OCI-LY1 (cell line): ENCODE results near the gene LNP1.

Source experiments
- H2AFZ ChIP-seq: fragments of 200-600 bp; sonication (generic), shearing (Covaris generic); 2 replicates; pipeline ENCODE4 v1.6.0; 2014; ENCODE audit warnings: antibody characterized with exemption, mild to moderate bottlenecking, low read length
- H3F3A ChIP-seq: fragments of 200-600 bp; sonication (generic), shearing (Covaris generic); 2 replicates; pipeline ENCODE4 v1.6.0; 2014; ENCODE audit warnings: mild to moderate bottlenecking, antibody characterized with exemption, low read length, moderate library complexity; ENCODE audit not compliant: insufficient read depth
- H3K27ac ChIP-seq: fragments of 200-600 bp; sonication (generic); 2 replicates; pipeline ENCODE4 v1.5.1; 2014; ENCODE audit warnings: low read length, mixed run types, mild to moderate bottlenecking, low read depth; ENCODE audit not compliant: poor library complexity, severe bottlenecking
- H3K27me3 ChIP-seq: fragments of 200-600 bp; sonication (generic); 2 replicates; pipeline ENCODE4 v1.6.0; 2014; ENCODE audit warnings: antibody characterized with exemption, mild to moderate bottlenecking, low read length, moderate library complexity; ENCODE audit not compliant: insufficient read depth
- H3K36me3 ChIP-seq: fragments of 200-600 bp; sonication (generic); 2 replicates; pipeline ENCODE4 v1.6.1; 2014; ENCODE audit warnings: mild to moderate bottlenecking, antibody characterized with exemption, low read length, moderate library complexity, mixed read lengths; ENCODE audit not compliant: insufficient read depth
- H3K4me1 ChIP-seq: fragments of 200-600 bp; sonication (generic); 2 replicates; pipeline ENCODE4 v1.5.1; 2014; ENCODE audit warnings: mild to moderate bottlenecking, low read length, moderate library complexity; ENCODE audit not compliant: insufficient read depth, severe bottlenecking
- H3K4me2 ChIP-seq: fragments of 200-600 bp; sonication (generic), shearing (Covaris generic); 2 replicates; pipeline ENCODE4 v1.6.1; 2014; ENCODE audit warnings: low read length
- H3K4me3 ChIP-seq: fragments of 200-600 bp; sonication (generic); 2 replicates; pipeline ENCODE4 v1.5.1; 2014; ENCODE audit warnings: low read length, low read depth, mild to moderate bottlenecking, mixed read lengths; ENCODE audit not compliant: poor library complexity, severe bottlenecking
- H3K79me2 ChIP-seq: fragments of 200-600 bp; shearing (Covaris generic); 2 replicates; pipeline ENCODE4 v1.6.1; 2016; ENCODE audit warnings: mixed run types, low read length, mixed read lengths; ENCODE audit not compliant: insufficient read depth
- H3K9ac ChIP-seq: fragments of 200-600 bp; sonication (generic), shearing (Covaris generic); 2 replicates; pipeline ENCODE4 v1.6.1; 2014; ENCODE audit warnings: mild to moderate bottlenecking, low read length, mixed read lengths
- H3K9me2 ChIP-seq: fragments of 200-600 bp; sonication (generic), shearing (Covaris generic); 2 replicates; pipeline ENCODE4 v1.6.1; 2014; ENCODE audit warnings: low read depth, mild to moderate bottlenecking, low read length, mixed read lengths
- H3K9me3 ChIP-seq: fragments of 200-600 bp; shearing (Covaris generic); 2 replicates; pipeline ENCODE4 v1.6.1; 2014; ENCODE audit warnings: low read length, mixed read lengths
- H4K20me1 ChIP-seq: fragments of 200-600 bp; sonication (generic), shearing (Covaris generic); 2 replicates; pipeline ENCODE4 v1.6.0; 2016; ENCODE audit warnings: mild to moderate bottlenecking, low read length; ENCODE audit not compliant: insufficient read depth
- CTCF ChIP-seq: fragments of 200-600 bp; sonication (generic), shearing (Covaris generic); IDR thresholded peaks from 2 replicates; pipeline ENCODE4 v1.5.1; 2017; ENCODE audit warnings: mild to moderate bottlenecking, antibody characterized with exemption, low read length, moderate library complexity, mixed read lengths
- EZH2 ChIP-seq: fragments of 200-600 bp; sonication (generic), shearing (Covaris generic); IDR thresholded peaks from 2 replicates; pipeline ENCODE4 v1.8.0; 2017; ENCODE audit warnings: borderline replicate concordance, mixed run types, mild to moderate bottlenecking, antibody characterized with exemption, low read length, moderate library complexity, mixed read lengths

The LNP1 gene

DNA sequence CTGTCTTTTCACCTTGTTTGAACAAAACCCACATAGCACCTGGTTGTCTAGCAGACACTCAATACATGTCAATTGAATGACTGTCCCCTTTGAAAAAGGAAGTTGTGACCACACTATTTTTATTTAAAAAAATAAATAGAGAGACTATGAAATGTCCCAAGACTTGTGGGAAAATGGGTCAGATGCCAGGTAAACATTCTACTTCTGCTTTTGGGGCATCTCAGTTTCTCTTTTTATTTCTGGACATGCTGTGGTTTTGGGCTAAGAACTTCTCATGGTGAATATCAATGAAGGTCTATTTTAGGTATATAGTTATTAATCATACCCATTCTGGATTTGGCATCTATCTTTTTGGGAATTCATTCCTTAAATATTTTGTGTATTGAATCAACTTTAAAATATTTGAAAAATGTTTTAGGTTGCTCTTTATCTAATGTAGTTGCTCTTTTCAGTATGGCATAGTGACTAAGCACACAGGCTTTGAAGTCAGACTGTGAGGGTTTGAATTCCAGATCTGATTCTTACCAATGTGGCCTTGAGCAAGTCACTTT, 95.4 kb downstream of the LNP1 start:
- no peak overlapping the region for H3K4me3 ChIP-seq
- H4K20me1 ChIP-seq, result no peaks in the 10 kb centered on the region
- no peaks in the 10 kb centered on the region for H3K79me2 ChIP-seq
- peaks cover 9% of the 10 kb centered on the region for H3K4me1 ChIP-seq
- H3K9ac ChIP-seq, result no peak overlapping the region
- no peak overlapping the region for H3K4me2 ChIP-seq
- no peak overlapping the region for H3K27ac ChIP-seq
- no peaks in the 10 kb centered on the region for H3K9me2 ChIP-seq
- H3K36me3 ChIP-seq, result no peaks in the 10 kb centered on the region
- H3K27me3 ChIP-seq, result no peaks in the 10 kb centered on the region
- H2AFZ ChIP-seq, result no peak overlapping the region
- TF ChIP-seq CTCF (no peak), EZH2 (no peak)
- H3F3A ChIP-seq, result no peaks in the 10 kb centered on the region
- H3K9me3 ChIP-seq, result no peaks in the 10 kb centered on the region

DNA sequence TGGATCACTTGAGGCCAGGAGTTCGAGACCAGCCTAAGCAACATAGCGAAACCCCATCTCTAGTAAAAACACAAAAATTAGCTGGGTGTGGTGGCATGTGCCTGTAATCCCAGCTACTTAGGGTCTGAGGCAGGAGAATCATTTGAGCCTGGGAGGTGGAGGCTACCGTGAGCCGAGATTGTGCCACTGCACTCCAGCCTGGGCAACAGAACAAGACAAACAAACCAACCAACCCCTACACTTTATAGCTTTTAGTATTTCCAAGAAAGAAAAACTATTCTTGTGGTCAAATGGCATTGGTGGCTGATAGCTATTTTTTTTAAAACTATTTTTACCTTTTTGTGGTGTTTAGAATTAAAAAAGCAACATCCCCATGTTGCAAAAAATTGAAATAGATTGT, 98.3 kb downstream of the LNP1 start:
- TF ChIP-seq EZH2 (no peak), CTCF (no peak)
- Histone ChIP-seq H3K4me3 (no peak overlapping the region), H3K27ac (no peak overlapping the region), H3K9ac (no peak overlapping the region), H3K9me3 (no peaks in the 10 kb centered on the region), H3F3A (no peaks in the 10 kb centered on the region), H3K36me3 (no peaks in the 10 kb centered on the region), H2AFZ (no peak overlapping the region), H3K4me2 (no peak overlapping the region), H4K20me1 (no peaks in the 10 kb centered on the region), H3K4me1 (no peaks in the 10 kb centered on the region), H3K27me3 (no peaks in the 10 kb centered on the region), H3K79me2 (no peaks in the 10 kb centered on the region), H3K9me2 (no peaks in the 10 kb centered on the region)

DNA sequence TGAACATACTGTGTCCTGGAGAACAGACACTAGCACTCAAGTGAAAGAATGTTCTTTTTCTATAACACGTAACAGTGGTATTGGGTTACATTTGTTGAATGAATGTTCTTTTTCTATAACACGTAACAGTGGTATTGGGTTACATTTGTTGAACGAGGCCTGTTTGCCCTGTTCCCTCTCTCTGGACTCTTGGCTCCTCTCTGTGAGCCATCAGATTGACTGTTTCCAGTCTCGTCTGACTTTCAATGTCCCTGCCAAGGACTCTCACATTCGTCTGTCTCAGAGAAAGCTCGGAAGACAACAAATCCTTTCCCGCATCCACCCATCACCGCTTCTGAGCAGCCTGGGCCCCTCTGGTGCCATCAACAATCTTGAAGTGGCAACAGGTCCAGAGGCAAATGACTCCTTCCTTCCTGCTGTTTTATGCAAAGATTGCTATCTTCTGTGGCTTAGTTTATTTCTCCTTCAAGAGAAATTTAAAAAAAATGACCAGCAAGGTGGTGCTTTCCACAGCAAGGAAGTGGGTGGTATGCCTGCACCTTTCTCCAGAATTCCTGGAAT, 99.1 kb downstream of the LNP1 start:
- Histone ChIP-seq H3F3A (no peaks in the 10 kb centered on the region), H3K36me3 (no peaks in the 10 kb centered on the region), H3K9ac (no peak overlapping the region), H3K9me2 (no peaks in the 10 kb centered on the region), H2AFZ (no peak overlapping the region), H3K79me2 (no peaks in the 10 kb centered on the region), H3K27ac (no peak overlapping the region), H3K9me3 (no peaks in the 10 kb centered on the region), H4K20me1 (no peaks in the 10 kb centered on the region), H3K4me1 (no peaks in the 10 kb centered on the region), H3K4me3 (no peak overlapping the region), H3K27me3 (no peaks in the 10 kb centered on the region), H3K4me2 (no peak overlapping the region)
- TF ChIP-seq EZH2 (no peak), CTCF (no peak)
